ENCODE results near the gene SLC16A8.

The SLC16A8 gene

GRCh38 chr22:38075961-38076360, 8.0 kb downstream of the SLC16A8 start:
- H3K4me1 ChIP-seq (ENCODE audit: insufficient read depth, low read length) = 0 out of 2 replicates have a peak, but pooled peaks cover 3% of the 10 kb centered on the region
- no peak overlapping the region for H3K9ac ChIP-seq (ENCODE audit: low read depth, low read length)
- peaks cover 7% of the 10 kb centered on the region for H3K36me3 ChIP-seq (ENCODE audit: insufficient read depth, low read length)
- no peaks in the 10 kb centered on the region for H3K9me3 ChIP-seq (ENCODE audit: control insufficient read depth, insufficient read depth, low read length)

- no peak overlapping the region for H3K9ac ChIP-seq (ENCODE audit: low read depth, low read length)
- peaks cover 8% of the 10 kb centered on the region for H3K36me3 ChIP-seq (ENCODE audit: insufficient read depth, low read length)
- 0 out of 2 replicates have a peak, but pooled peaks cover 3% of the 10 kb centered on the region for H3K4me1 ChIP-seq (ENCODE audit: insufficient read depth, low read length)
- H3K9me3 ChIP-seq (ENCODE audit: control insufficient read depth, insufficient read depth, low read length) = no peaks in the 10 kb centered on the region
Measured at GRCh38 chr22:38075105-38075825, 8.7 kb downstream of the SLC16A8 start.

GRCh38 chr22:38074181-38075104, 9.5 kb downstream of the SLC16A8 start:
- Histone ChIP-seq H3K36me3 (ENCODE audit: insufficient read depth, low read length) (peaks cover 13% of the 10 kb centered on the region), H3K9me3 (ENCODE audit: control insufficient read depth, insufficient read depth, low read length) (no peaks in the 10 kb centered on the region), H3K9ac (ENCODE audit: low read depth, low read length) (no peak overlapping the region), H3K4me1 (ENCODE audit: insufficient read depth, low read length) (0 out of 2 replicates have a peak, but pooled peaks cover 3% of the 10 kb centered on the region)

GRCh38 chr22:38073150-38074130, 10.5 kb downstream of the SLC16A8 start:
- Histone ChIP-seq H3K4me1 (ENCODE audit: insufficient read depth, low read length) (0 out of 2 replicates have a peak, but pooled peaks cover 3% of the 10 kb centered on the region), H3K9ac (ENCODE audit: low read depth, low read length) (no peak overlapping the region), H3K9me3 (ENCODE audit: control insufficient read depth, insufficient read depth, low read length) (no peaks in the 10 kb centered on the region), H3K36me3 (ENCODE audit: insufficient read depth, low read length) (peaks cover 13% of the 10 kb centered on the region)

- H3K9me3 ChIP-seq (ENCODE audit: control insufficient read depth, insufficient read depth, low read length) = no peaks in the 10 kb centered on the region
- H3K36me3 ChIP-seq (ENCODE audit: insufficient read depth, low read length) = peaks cover 13% of the 10 kb centered on the region
- no peak overlapping the region for H3K9ac ChIP-seq (ENCODE audit: low read depth, low read length)
- H3K4me1 ChIP-seq (ENCODE audit: insufficient read depth, low read length) = 0 out of 2 replicates have a peak, but pooled peaks cover 3% of the 10 kb centered on the region
Measured at GRCh38 chr22:38072322-38073149, 11.4 kb downstream of the SLC16A8 start.

- no peaks in the 10 kb centered on the region for H3K9me3 ChIP-seq (ENCODE audit: control insufficient read depth, insufficient read depth, low read length)
- peaks cover 13% of the 10 kb centered on the region for H3K36me3 ChIP-seq (ENCODE audit: insufficient read depth, low read length)
- H3K4me1 ChIP-seq (ENCODE audit: insufficient read depth, low read length) = 0 out of 2 replicates have a peak, but pooled peaks cover 3% of the 10 kb centered on the region
- H3K9ac ChIP-seq (ENCODE audit: low read depth, low read length) = no peak overlapping the region
Measured at GRCh38 chr22:38071421-38072321, 12.3 kb downstream of the SLC16A8 start.

GRCh38 chr22:38070250-38070921, 13.6 kb downstream of the SLC16A8 start:
- no peaks in the 10 kb centered on the region for H3K9me3 ChIP-seq (ENCODE audit: control insufficient read depth, insufficient read depth, low read length)
- H3K4me1 ChIP-seq (ENCODE audit: insufficient read depth, low read length) = no peaks in the 10 kb centered on the region
- peaks cover 19% of the 10 kb centered on the region for H3K36me3 ChIP-seq (ENCODE audit: insufficient read depth, low read length)
- H3K9ac ChIP-seq (ENCODE audit: low read depth, low read length) = no peak overlapping the region

- Histone ChIP-seq H3K4me1 (ENCODE audit: insufficient read depth, low read length) (no peaks in the 10 kb centered on the region), H3K9ac (ENCODE audit: low read depth, low read length) (no peak overlapping the region), H3K9me3 (ENCODE audit: control insufficient read depth, insufficient read depth, low read length) (no peaks in the 10 kb centered on the region), H3K36me3 (ENCODE audit: insufficient read depth, low read length) (peaks cover 20% of the 10 kb centered on the region)
Measured at GRCh38 chr22:38069372-38070249, 14.4 kb downstream of the SLC16A8 start.

- H3K36me3 ChIP-seq (ENCODE audit: insufficient read depth, low read length) = peaks cover 20% of the 10 kb centered on the region
- H3K4me1 ChIP-seq (ENCODE audit: insufficient read depth, low read length) = no peaks in the 10 kb centered on the region
- no peaks in the 10 kb centered on the region for H3K9me3 ChIP-seq (ENCODE audit: control insufficient read depth, insufficient read depth, low read length)
- no peak overlapping the region for H3K9ac ChIP-seq (ENCODE audit: low read depth, low read length)
Measured at GRCh38 chr22:38068641-38069371, 15.2 kb downstream of the SLC16A8 start.

GRCh38 chr22:38067761-38068360, 16.1 kb downstream of the SLC16A8 start:
- Histone ChIP-seq H3K36me3 (ENCODE audit: insufficient read depth, low read length) (peaks cover 16% of the 10 kb centered on the region), H3K4me1 (ENCODE audit: insufficient read depth, low read length) (no peaks in the 10 kb centered on the region), H3K9me3 (ENCODE audit: control insufficient read depth, insufficient read depth, low read length) (no peaks in the 10 kb centered on the region), H3K9ac (ENCODE audit: low read depth, low read length) (no peak overlapping the region)
